Gastroesophageal sphincter (tissue), 3 donors: ENCODE measurements around the gene CYTH1.

Experiments
- CTCF ChIP-seq, 4 experiments: fragments of 200-600 bp in 2 of 4; fragments of 450-650 bp in 2 of 4; sonication (generic) in 1 of 4; IDR thresholded peaks; one replicate each; pipeline ENCODE4 v1.5.1; 2017 to 2019; ENCODE audit warnings: antibody characterized with exemption in 4 of 4, mild to moderate bottlenecking in 2 of 4, moderate library complexity in 2 of 4
- EP300 ChIP-seq: sonication (generic); formaldehyde crosslinking; IDR thresholded peaks from one replicate; pipeline ENCODE4 v1.6.1; 2017; ENCODE audit warnings: antibody characterized with exemption, mild to moderate bottlenecking
- POLR2A ChIP-seq, 2 donors: fragments of 450-650 bp; IDR thresholded peaks; one replicate each; pipeline ENCODE4 v1.6.1; 2017; ENCODE audit warnings: antibody characterized with exemption in 2 of 2, mild to moderate bottlenecking in 2 of 2, moderate library complexity in 1 of 2
- POLR2AphosphoS5 ChIP-seq: sonication (generic); formaldehyde crosslinking; IDR thresholded peaks from one replicate; pipeline ENCODE4 v1.6.1; 2017; ENCODE audit warnings: antibody characterized with exemption

GRCh38 chr17:78716292-78716691 is 65.8 kb downstream of the CYTH1 start:
- no peak for TF ChIP-seq CTCF (IDR thresholded peaks at IDR 0.05)
- TF ChIP-seq POLR2AphosphoS5 = no peak
- no peak for TF ChIP-seq EP300
- no peak for TF ChIP-seq POLR2A (IDR thresholded peaks at IDR 0.05)
